ENCODE data around the gene DPP9.

DNA sequence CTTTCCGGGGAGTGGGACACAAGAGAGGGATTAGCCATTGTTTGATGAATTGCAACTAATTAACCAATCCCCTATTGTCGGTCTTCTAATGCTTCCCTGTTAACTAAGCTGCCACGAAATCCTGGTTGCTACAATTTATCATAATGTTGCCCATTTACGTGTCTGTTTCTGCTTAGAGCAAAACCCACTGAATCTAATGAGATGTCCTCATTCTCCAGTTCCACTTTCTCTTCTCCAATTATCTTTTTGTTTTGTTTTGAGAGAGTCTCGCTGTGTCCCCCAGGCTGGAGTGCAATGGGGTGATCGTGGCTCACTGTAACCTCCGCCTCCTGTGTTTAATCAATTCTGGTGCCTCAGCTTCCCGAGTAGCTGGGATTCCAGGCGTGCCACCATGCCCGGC, 5.2 kb upstream of the DPP9 start:
- no peak for TF ChIP-seq EP300 (IDR thresholded peaks at IDR 0.05)
- TF ChIP-seq, protein P1, sequence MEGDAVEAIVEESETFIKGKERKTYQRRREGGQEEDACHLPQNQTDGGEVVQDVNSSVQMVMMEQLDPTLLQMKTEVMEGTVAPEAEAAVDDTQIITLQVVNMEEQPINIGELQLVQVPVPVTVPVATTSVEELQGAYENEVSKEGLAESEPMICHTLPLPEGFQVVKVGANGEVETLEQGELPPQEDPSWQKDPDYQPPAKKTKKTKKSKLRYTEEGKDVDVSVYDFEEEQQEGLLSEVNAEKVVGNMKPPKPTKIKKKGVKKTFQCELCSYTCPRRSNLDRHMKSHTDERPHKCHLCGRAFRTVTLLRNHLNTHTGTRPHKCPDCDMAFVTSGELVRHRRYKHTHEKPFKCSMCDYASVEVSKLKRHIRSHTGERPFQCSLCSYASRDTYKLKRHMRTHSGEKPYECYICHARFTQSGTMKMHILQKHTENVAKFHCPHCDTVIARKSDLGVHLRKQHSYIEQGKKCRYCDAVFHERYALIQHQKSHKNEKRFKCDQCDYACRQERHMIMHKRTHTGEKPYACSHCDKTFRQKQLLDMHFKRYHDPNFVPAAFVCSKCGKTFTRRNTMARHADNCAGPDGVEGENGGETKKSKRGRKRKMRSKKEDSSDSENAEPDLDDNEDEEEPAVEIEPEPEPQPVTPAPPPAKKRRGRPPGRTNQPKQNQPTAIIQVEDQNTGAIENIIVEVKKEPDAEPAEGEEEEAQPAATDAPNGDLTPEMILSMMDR (IDR thresholded peaks at IDR 0.05), result no peak
- no peak for TF ChIP-seq POLR2AphosphoS5 (IDR thresholded peaks at IDR 0.05)
- TF ChIP-seq POLR2A (IDR thresholded peaks at IDR 0.05), result no peak
